CD4-positive, alpha-beta T cell treated with Interferon alpha-2 for 1 hour (primary cell): ENCODE data around the gene WDR64.
"Not testable (repeated sequence)": the region's sequence is repeated elsewhere in the genome, so short reads cannot be mapped to it uniquely, and the experiment has no call there.

Experiments
- DNase-seq, 2 donors: peaks; one replicate each; pipeline ENCODE4 v3.0.0-alpha.2; 2020 to 2022

WDR64 gene

GRCh38 chr1:241744591-241744990, 92.5 kb downstream of the WDR64 start:
- DNase-seq, result no peak

GRCh38 chr1:241747992-241748391, 95.9 kb downstream of the WDR64 start:
- no peak for DNase-seq

GRCh38 chr1:241749041-241749944, 97.2 kb downstream of the WDR64 start:
- DNase-seq, result no peak

GRCh38 chr1:241749945-241750695, 98.0 kb downstream of the WDR64 start:
- no peak for DNase-seq

GRCh38 chr1:241751524-241751923, 99.4 kb downstream of the WDR64 start:
- DNase-seq, result no peak

- no peak for DNase-seq
Observed at GRCh38 chr1:241762713-241763339, 110.7 kb downstream of the WDR64 start.

GRCh38 chr1:241765390-241765789, 113.3 kb downstream of the WDR64 start:
- no peak for DNase-seq

- DNase-seq, result no peak
Observed at GRCh38 chr1:241767737-241768136, 115.7 kb downstream of the WDR64 start.

- no peak for DNase-seq
Observed at GRCh38 chr1:241770115-241770514, 118.0 kb downstream of the WDR64 start.

GRCh38 chr1:241771117-241771516, 119.0 kb downstream of the WDR64 start:
- no peak for DNase-seq

- DNase-seq, result no peak
Observed at GRCh38 chr1:241772932-241773500, 120.9 kb downstream of the WDR64 start.

GRCh38 chr1:241773991-241774390, 121.9 kb downstream of the WDR64 start:
- DNase-seq, result no peak

- no peak for DNase-seq
Observed at GRCh38 chr1:241775021-241775420, 122.9 kb downstream of the WDR64 start.

GRCh38 chr1:241776911-241777310, 124.8 kb downstream of the WDR64 start:
- DNase-seq, result no peak

GRCh38 chr1:241778117-241778516, 126.0 kb downstream of the WDR64 start:
- no peak for DNase-seq

- DNase-seq, result no peak
Observed at GRCh38 chr1:241779897-241780296, 127.8 kb downstream of the WDR64 start.

GRCh38 chr1:241782396-241782795, 130.3 kb downstream of the WDR64 start:
- no peak for DNase-seq

GRCh38 chr1:241787691-241788090, 135.6 kb downstream of the WDR64 start:
- no peak for DNase-seq

GRCh38 chr1:241789061-241789460, 137.0 kb downstream of the WDR64 start:
- DNase-seq, result no peak

GRCh38 chr1:241799416-241799815, 147.3 kb downstream of the WDR64 start:
- no peak for DNase-seq

GRCh38 chr1:241800640-241801039, 148.6 kb downstream of the WDR64 start:
- no peak for DNase-seq

- DNase-seq, result no peak
Observed at GRCh38 chr1:241802863-241803262, 150.8 kb downstream of the WDR64 start.

GRCh38 chr1:241804706-241805105, 152.6 kb downstream of the WDR64 start:
- DNase-seq, result not testable (repeated sequence)
